Vagina (tissue), 2 donors: ENCODE measurements around the gene CUX1.

ENCODE experiments used
- POLR2A ChIP-seq, 2 donors: fragments of 450-650 bp; IDR thresholded peaks; one replicate each; pipeline ENCODE4 v1.6.1; 2017; ENCODE audit warnings: antibody characterized with exemption in 2 of 2, mild to moderate bottlenecking in 2 of 2, moderate library complexity in 2 of 2
- POLR2AphosphoS5 ChIP-seq, 2 donors: sonication (generic); formaldehyde crosslinking; IDR thresholded peaks; one replicate each; pipeline ENCODE4 v1.9.0; 2017; ENCODE audit warnings: antibody characterized with exemption in 2 of 2, mild to moderate bottlenecking in 2 of 2, low read depth in 1 of 2; ENCODE audit not compliant: insufficient read depth in 1 of 2
- TF ChIP-seq, protein P1 (sequence below), 3 experiments: fragments of 450-650 bp in 2 of 3; fragments of 200-600 bp in 1 of 3; sonication (generic) in 1 of 3; IDR thresholded peaks; one replicate each; pipeline ENCODE4 v1.5.1; 2017 to 2019; ENCODE audit warnings: antibody characterized with exemption in 3 of 3, mild to moderate bottlenecking in 2 of 3, moderate library complexity in 2 of 3

DNA sequence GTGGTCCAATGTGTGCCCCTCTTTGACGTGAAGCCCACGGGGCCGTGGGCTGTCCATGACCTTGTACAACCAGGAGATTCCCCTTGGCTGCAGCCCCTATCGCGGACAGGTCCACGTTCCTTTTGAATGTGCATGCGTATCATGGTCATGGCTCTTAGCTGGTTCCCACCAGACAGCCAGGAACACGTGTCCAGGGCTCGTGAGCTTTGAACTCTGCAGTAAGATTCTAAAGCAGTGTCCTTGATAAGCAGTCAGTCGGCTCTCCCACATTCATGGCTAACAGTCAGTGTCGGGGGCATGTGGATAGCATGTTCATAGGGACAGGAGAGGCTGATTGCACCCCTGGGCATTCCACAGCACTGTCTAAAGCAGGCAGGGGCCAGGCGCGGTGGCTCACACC lies 393.4 kb downstream of the CUX1 start:
- TF ChIP-seq, protein P1, sequence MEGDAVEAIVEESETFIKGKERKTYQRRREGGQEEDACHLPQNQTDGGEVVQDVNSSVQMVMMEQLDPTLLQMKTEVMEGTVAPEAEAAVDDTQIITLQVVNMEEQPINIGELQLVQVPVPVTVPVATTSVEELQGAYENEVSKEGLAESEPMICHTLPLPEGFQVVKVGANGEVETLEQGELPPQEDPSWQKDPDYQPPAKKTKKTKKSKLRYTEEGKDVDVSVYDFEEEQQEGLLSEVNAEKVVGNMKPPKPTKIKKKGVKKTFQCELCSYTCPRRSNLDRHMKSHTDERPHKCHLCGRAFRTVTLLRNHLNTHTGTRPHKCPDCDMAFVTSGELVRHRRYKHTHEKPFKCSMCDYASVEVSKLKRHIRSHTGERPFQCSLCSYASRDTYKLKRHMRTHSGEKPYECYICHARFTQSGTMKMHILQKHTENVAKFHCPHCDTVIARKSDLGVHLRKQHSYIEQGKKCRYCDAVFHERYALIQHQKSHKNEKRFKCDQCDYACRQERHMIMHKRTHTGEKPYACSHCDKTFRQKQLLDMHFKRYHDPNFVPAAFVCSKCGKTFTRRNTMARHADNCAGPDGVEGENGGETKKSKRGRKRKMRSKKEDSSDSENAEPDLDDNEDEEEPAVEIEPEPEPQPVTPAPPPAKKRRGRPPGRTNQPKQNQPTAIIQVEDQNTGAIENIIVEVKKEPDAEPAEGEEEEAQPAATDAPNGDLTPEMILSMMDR (IDR thresholded peaks at IDR 0.05): no peak
- no peak for TF ChIP-seq POLR2A (IDR thresholded peaks at IDR 0.05)
- no peak for TF ChIP-seq POLR2AphosphoS5 (IDR thresholded peaks at IDR 0.05; ENCODE audit: insufficient read depth in 1 of 2, low read depth in 1 of 2)
